G401.6 (cell line): Measurements from ENCODE around the gene ROBO1.
A peak's percentile ranks its signal among the peaks of the same experiment; 100 is the strongest.
"Not testable (repeated sequence)": the region's sequence is repeated elsewhere in the genome, so short reads cannot be mapped to it uniquely, and the experiment has no call there.

Source experiments
- FAIRE-seq: peaks from 2 replicates; lab custom pipeline; 2012; peaks lifted over from hg19 to GRCh38; lab: Jason Lieb, UNC

ROBO1 gene

DNA sequence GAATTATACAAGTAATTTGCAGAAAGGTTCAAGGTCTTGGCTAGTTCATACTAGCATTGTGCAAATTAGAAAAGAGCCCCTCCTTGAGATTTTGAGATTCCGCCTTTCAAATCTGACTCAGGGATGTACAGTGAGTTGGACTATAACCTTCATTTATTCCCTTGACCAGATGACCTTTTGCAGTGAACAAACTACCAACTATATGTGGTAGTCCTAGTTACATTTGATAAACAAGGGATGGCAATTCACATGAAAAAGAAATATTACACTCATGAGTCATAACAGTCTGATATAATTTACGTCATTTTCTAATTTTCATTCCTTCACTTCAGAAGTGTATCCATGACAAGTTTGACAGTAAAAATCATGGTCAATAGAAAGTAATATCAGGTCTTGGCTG, 860.4 kb downstream of the ROBO1 start:
- no peak for FAIRE-seq

DNA sequence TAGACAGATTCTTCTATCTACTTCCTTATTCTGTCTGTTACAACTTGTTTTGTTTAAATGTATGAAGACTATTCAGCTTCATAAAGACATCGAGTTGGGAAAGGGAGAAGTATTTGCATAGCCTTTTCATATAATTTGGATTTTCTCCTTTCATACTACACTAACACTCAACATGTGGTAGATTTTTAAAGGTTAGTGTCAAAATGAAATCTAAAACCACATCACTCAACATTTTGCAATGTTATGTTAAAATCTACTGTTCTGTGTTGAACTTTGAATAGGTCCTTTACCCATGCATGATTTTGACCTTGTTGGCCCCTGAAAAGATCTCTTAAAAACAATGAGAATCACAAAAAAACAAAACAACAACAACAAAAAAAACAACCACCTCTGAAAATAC, 860.9 kb downstream of the ROBO1 start:
- no peak for FAIRE-seq

DNA sequence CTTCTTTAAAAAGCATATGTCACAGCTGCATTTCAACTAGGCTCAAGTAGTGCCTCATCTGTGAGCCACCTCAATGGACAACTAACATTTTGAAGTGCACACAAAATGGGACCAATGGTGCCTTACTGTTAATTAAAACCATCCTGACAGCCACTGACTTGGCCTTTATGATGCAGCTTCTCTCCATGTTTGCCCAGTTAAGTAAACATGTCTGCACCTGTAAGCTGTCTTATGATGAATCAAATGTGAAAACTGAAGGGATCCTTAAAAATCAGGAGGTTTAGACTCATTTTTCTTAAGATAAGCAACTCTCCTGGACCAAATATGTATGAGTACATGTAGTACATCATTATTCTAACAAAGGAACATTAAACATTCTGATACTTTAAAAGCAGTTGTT, 861.6 kb downstream of the ROBO1 start:
- FAIRE-seq: no peak

DNA sequence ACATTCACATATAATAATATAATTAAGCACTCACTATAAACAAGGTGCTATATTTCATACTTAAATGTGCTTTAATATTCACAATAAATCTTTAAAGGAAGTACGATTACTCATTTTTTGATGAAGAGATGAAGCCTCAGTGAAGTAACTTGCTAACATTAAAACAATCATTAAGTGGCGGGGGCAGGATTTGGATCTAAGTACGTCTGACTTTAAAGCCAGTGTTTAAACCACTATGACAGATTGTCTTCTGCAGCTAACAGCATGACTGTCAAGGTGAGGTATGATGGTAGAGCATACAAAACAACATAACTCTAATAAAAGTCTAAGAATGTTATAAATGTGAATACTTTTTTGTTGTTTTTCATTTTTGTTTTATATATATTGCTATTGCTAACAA, 862.1 kb downstream of the ROBO1 start:
- no peak for FAIRE-seq

DNA sequence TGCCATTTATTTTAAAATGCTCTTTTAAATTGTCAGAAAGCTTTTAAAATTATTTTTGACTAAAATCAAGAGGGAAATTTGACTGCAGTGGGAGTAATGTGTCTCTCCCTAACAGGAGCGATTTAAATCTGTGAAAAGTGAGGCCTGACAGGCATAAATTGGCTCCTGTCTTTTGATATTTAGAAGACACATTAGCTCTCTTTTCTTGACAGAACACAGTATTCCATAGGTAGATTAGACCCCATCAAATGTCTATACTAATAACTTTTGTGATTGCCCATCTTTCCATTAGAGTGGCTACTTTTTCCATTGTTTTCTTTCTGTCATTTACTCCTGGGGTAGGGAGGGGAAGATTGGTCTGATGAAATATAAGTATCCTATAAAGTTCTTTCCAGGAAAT, 866.3 kb downstream of the ROBO1 start:
- no peak for FAIRE-seq

DNA sequence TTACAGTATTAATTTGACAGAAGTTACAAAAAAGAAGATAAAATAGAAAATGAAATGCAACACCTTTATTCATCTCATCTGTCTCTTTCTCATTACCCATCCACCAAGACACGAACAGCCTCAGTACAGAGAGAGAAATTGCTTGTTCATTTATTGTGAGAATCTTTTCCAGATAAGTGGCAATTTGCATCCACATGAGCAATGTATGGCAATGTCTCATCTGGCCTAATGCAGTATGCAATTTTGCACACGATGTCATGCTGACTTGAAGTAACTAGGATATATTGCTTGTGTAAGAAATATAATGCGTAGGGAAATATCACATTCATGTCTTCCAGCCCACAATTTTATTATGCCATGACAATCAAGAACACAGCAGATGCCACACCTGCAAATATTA, 866.9 kb downstream of the ROBO1 start:
- no peak for FAIRE-seq

DNA sequence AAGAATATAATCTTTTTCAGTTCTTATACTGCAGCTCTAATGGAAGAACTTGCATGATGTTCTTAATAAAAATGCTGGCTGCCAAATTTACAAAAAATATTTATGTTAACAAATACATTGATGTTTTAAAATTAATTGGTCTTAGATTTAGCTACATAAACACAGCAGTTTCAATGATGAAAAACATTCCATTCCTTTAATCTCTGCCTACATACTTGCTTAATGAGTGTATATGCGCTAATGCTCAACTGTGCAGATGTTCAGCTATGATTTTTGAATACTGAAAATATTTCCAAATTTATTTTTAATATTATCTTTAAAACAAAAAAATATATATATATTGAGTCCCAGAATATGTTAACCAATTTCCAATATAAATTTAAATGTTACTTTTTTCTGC, 867.4 kb downstream of the ROBO1 start:
- peak; percentile 11 for FAIRE-seq

DNA sequence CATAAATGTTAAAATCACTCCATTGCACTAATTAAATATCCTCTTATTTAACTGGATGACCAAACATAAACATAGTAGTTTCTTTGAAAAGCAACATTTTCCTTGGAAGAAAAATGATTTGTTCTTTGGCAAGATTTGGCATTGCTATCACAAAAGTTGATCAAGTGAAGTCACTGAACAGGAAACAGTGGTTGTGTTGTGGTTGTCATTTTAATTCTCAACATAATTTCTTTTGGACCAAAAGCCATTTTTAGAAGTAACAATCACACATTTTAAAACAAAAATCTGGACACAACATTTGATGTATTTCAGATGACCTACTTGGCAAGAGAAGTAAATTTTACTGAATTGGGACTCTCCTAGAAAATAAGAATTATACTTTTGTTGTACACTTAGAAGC, 872.3 kb downstream of the ROBO1 start:
- FAIRE-seq: no peak

DNA sequence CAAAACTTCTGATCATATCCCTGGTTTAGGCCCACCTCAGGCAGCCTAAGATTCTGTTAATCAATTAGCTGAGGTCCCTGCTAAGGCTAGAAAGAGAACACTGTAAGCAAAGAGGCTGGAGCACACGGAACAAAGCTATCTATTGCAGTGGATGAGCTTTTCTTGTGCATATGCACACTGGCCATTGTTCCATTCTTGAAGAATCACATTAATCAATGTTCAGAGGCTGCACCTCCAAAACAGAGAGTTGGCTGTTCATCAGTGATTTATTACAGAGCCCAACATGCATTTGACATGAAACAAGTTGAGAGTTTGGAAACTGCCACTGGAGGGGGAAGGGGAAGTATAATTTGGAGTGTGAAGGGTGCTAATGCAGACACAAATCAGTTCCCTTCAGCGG, 873.0 kb downstream of the ROBO1 start:
- FAIRE-seq: no peak

DNA sequence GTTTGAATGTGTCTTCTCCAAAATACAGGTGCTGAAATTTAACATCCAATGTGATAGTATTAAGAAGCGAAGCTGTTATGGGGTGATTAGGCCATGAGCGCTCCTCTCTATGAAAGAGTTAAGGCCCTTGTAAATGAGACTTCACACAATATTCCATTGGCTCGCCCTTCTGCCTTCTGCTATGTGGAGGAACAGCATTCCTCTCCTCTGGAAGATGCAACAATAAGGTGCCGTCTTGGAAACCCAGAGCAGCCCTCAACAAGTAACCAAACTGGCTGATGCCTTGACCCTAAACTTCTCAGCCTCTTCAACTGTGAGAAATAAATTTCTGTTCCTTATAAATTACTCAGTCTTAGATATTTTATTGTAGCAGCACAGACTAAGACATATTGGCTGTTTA, 874.6 kb downstream of the ROBO1 start:
- FAIRE-seq: no peak

DNA sequence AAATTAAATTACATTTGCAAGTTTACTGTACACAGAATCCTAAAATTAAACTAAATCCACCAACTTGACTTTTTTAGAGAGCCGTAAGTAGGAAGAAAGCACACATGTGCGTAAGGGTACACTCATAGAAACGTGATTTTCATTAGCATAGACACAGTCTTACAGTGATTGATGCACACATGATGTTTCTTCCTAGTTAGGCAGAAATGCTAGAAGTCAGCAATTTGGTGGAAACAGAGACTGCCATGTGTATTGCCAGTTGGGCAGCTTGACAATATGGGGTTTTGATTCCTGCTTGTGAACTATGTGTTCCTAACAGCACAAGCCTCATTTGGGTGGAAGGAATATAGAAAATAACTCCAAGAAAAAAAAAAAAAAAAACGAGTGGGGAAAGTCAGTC, 878.5 kb downstream of the ROBO1 start:
- no peak for FAIRE-seq

DNA sequence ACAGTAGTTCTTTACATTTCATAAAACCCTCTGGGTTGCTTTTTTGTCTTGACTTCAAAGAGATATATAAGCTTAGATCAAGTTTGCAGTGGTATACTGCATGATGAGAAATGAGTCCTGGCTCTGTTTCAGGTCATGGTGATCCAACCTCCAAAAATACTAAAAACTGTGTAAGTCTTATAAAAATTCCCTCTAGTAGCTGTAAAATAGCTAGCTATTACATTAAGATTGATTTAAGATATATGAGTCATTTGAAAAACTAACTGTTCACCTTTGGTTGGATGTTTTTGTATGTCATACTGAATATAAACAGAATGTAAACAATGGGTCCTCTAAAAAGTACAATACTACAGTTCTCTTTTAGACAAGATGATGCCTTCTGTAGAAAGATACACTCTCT, 879.2 kb downstream of the ROBO1 start:
- no peak for FAIRE-seq

DNA sequence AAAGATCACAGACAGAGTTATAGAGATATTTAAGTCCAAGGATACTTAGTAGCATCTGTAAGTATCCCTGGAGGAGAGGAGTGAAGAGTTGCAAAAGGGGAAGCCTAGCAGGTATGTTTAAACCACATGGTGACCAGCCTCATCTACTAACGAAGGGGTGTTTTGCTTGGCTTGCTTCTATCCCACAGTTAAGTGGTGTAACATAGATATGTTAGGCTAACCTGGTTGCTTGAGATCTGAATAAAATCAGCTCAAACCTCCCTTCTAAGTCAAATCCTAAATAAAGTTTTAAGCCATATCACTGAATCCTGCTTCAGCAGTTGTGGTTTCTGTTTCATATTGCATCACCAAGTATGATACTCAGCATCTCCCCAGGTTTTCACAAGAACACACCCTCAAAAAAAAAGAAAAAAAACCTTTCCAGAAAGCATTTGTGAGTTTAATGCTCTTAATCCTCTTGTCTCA, 880.2 kb downstream of the ROBO1 start:
- no peak for FAIRE-seq

DNA sequence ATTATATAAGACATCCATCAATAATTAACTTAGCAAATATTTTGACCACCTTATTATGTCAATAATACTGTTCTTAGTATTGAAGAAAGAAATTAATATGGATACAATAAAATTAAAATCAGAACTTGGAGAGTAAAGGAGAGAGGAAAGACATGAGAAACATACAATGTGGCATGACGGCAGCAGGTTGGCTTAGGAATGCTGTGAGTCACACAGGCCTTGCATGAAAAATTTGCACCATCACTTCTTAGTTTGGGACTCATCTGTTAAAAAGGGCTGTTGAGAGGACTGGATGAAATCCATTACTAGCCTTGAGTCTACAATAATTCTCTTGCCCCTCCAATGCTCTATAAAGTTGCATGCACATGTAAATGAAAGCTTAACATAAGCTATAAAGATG, 880.8 kb downstream of the ROBO1 start:
- no peak for FAIRE-seq

DNA sequence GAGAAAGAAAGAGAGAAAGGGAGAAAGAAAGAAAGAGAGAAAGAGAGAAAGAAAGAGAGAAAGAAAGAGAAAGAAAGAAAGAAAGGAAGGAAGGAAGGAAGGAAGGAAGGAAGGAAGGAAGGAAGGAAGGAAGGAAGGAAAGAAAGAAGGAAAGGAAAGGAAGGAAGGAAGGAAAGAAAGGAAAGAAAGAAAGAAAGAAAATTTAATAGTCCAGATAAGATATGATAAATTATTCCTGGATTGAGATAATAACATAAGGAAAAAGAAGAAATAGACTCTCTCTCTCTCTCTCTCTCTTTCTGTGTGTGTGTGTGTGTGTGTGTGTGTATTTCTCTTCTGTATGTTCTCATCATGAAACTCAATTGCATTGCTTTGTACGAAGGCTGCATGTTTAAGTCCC, 883.2 kb downstream of the ROBO1 start:
- not testable (repeated sequence) for FAIRE-seq

DNA sequence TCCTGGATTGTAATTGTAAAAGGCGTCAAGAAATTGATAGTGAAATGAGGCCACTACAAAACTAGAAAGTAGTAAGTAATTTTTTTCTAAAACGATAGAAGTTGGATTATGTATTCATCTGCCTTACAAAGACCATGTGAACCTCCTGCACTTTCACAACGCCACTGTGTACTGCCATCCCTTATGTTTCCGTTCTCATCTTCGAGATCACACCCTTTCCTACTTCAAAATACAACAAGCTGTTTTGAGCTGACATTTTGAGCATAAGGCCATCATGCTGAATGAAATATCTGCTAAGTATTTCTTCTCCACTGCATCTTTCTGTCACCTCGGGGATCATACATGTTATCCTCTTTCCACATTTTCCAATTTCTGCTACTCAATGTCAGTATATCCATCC, 885.5 kb downstream of the ROBO1 start:
- no peak for FAIRE-seq

DNA sequence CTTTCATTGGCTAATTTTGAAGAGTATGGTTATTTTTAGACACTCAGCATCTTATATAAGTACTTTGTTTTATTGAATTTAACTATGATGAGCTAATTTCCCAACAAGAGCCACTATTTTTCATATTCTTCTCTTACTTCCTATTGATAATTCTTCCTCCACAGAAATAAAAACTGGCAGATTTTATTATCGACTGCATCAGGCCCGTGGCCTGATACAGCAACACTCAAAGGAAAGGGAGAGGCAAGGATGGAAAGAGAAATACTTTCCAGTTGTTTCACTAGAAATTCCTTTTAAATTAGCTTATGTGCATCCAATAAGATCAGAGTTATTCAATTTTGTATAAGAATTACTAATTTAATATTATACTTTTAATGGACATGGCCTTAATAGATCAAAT, 886.3 kb downstream of the ROBO1 start:
- no peak for FAIRE-seq

DNA sequence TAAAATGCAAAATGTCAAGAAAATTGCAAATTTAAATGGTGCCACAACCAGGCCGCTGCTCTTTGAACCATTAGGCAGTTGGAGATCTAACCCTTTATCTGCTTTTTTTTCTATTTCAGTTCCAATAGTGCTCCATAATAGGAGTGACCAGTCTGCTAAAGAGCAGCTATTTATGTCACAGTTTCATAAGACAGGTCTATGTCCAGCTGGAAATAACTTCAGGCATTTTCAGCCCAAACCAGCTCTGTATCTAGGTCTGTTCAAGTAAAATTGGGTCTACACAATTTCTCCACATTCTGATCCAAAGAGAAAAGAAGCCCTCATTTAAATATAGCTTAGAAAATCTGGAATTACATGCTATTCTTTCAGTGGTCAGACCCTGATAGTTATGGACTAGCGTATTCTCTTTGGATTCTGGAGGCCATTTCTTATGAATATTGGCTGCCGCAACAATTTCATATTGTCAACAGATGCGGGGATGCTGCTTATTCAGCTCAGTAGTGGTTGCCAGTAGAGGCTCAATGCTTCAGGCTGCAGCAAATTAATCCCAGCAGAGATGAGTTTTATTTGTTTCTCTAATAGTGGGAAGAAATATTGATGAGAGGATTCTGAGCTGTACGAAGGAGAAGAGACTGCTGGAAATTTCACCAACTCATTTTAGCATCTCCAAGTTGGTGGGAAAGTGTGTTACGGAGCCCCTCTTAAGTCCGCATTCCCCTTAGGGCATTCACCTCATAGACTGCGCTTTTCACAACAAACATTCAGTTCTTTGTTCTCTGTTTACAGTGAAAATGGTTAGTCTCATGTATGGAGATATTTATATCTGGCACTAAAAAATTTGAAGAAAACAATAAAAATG, 887.0 kb downstream of the ROBO1 start:
- no peak for FAIRE-seq

DNA sequence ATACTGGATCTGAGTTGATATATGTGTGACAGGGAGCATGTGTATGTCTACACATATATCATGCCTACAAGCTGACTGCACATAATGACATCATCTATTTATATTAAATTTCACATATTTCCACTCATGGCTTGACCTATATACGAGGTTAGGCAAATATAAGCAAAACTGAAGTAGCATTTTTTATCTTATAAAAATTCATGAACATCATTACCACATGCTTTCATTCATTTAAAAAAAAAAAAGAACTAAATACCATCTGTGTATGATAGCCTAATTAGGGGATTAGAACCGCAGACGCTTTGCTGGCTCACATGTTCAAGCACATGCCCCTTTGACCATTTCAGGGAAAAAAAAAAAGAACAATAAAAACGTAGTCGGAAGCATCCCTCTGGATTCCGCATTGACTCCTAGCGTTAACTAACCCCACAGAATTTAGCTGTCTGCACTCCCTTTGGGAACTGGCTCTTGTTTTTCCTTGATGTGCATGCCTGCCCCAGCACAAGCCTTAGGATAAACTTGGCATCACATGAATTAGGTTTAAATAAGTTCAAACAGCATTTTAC, 888.4 kb downstream of the ROBO1 start:
- FAIRE-seq: no peak

DNA sequence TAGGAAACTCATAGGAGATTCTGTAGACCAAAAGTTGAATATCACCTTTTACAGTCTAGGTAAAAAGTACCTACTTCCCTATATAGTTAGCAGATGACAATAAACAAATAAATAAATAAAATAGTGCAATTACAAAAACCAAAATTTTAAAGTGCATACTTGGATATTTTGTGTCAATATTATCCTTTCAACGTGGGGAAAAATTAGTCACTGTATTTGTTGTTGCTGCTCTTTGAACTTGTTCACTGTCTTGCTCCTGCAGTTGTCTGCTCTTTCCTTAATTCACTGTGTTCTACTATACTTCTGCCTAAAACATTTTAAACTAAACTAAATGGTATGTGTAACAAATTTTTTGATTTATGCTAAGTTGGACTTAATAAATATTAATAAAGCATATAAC, 889.0 kb downstream of the ROBO1 start:
- FAIRE-seq: no peak

DNA sequence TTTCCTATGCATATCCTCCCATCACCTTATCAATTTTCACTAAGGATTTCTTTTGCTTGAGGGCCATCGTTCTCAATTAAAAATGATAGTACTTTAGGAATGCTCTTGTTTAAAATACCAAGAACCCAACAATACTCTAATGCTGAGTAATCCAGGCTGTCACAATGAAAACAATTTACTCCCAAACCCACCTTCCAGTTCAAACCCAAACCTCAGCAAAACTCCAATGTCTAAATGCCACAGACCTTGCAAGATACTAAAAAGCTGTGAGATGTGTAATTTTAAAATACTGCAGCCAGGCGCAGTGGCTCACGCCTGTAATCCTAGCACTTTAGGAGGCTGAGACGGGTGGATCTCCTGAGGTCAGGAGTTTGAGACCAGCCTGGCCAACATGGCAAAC, 889.8 kb downstream of the ROBO1 start:
- no peak for FAIRE-seq

DNA sequence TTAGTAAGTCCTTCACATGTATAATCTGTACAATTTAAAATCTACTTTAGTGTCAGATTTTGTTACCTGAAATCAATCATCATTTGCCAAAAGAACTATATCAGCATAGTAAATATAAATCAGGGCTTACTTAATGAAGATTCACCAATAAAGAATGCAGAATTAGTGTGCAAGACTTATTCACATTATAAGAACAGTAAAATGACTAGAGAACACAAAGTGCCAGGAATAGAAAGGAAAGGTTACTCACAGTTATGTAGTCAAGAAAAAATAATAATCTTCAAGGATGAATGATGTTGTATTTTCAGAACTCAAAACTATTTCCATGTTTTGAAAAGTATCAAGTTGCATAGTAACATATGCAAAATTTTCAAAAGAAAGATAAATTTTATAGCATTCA, 891.9 kb downstream of the ROBO1 start:
- no peak for FAIRE-seq

DNA sequence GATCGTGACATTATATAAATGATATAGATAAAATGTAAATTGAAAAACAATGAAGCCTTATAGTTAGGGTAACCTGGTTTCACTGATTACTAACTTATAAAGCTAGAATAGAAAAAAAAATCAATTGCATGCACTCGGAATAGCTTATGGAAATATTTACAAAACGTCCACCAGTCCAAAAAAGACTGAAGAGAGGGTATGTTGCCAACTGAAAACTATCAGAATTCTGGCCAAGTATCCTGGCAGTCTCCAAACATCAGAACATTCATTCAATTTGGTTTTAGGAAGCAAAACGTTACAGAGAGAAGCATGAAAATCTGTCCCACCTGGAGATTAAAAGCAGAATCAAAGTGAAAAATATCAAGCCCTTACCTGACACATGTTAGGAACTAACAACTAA, 892.4 kb downstream of the ROBO1 start:
- no peak for FAIRE-seq

DNA sequence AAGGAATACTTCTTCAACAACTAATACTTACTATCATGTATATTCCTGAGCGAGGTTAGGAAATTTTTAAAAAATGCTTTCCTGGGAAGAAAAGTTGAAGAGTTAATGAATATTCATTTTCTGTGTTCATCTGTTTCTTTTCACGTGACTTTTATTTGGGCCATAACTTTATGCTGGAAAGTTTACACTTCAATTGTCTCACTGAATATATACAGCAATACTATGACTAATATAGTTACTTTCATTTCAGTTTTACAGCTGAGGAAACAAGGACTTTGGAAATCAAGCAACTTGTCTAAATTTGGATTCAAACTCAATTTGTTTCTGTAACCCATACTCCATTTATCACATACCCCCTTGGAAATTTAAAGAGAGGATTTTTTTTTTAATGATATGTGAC, 894.2 kb downstream of the ROBO1 start:
- FAIRE-seq: no peak
